Neural cell (in vitro differentiated cells): ENCODE results near the gene GLCE.

ENCODE experiments used
- CTCF ChIP-seq: fragments of 450-650 bp; IDR thresholded peaks from 2 replicates; pipeline ENCODE4 v1.5.1; 2014; ENCODE audit warnings: antibody characterized with exemption, mild to moderate bottlenecking, moderate library complexity; ENCODE audit not compliant: poor library complexity, severe bottlenecking
- EZH2 ChIP-seq: fragments of 200-600, 300-800 bp; shearing (Covaris generic), sonication (generic); IDR thresholded peaks from 2 replicates; pipeline ENCODE4 v1.6.1; 2014; ENCODE audit warnings: antibody characterized with exemption, low read length, borderline replicate concordance, mild to moderate bottlenecking; ENCODE audit not compliant: insufficient read depth, poor library complexity, severe bottlenecking
- RAD21 ChIP-seq: fragments of 450-650 bp; conservative IDR thresholded peaks from 2 replicates; pipeline ENCODE4 v1.6.1; 2014; ENCODE audit warnings: antibody characterized with exemption, mild to moderate bottlenecking, moderate library complexity
- SMC3 ChIP-seq: fragments of 450-650 bp; conservative IDR thresholded peaks from 2 replicates; pipeline ENCODE4 v1.6.1; 2014; ENCODE audit warnings: antibody characterized with exemption, mild to moderate bottlenecking, moderate library complexity; ENCODE audit not compliant: poor library complexity
- TAF1 ChIP-seq: IDR thresholded peaks from 2 replicates; pipeline ENCODE4 v1.6.1; 2012; ENCODE audit warnings: low read depth

- TF ChIP-seq EZH2 (no peak), CTCF (no peak), SMC3 (no peak), TAF1 (no peak), RAD21 (no peak)
Observed at GRCh38 chr15:69308949-69309348, 148.5 kb downstream of the GLCE start.
